Mucosa of descending colon (tissue), 3 donors: Measurements from ENCODE around the gene TMEM266. TPM values are rescaled to one million over a fixed set of nuclear protein-coding genes. Genes with fewer than 3 reads are reported as not detected.

Experiments used
- ATAC-seq: fragments of 200-7000 bp; cut with Tn5 transposase; one replicate; pipeline ENCODE4 v1.9.1; 2020; ENCODE audit warnings: mild to moderate bottlenecking, moderate library complexity
- DNase-seq, 3 donors: peaks; one replicate each; pipeline ENCODE4 v3.0.0-alpha.2; 2020
- H3K36me3 ChIP-seq: fragments of 200-600 bp; one replicate; pipeline ENCODE4 v1.8.0; 2021; ENCODE audit warnings: low read depth, mild to moderate bottlenecking
- H3K4me1 ChIP-seq: fragments of 200-600 bp; one replicate; pipeline ENCODE4 v1.8.0; 2021; ENCODE audit warnings: low read depth, mild to moderate bottlenecking
- H3K4me3 ChIP-seq: fragments of 200-600 bp; one replicate; pipeline ENCODE4 v1.8.0; 2021; ENCODE audit warnings: mild to moderate bottlenecking
- H3K9me3 ChIP-seq: fragments of 200-600 bp; one replicate; pipeline ENCODE4 v1.8.0; 2021; ENCODE audit warnings: mild to moderate bottlenecking
- CTCF ChIP-seq: fragments of 200-600 bp; IDR thresholded peaks from one replicate; pipeline ENCODE4 v1.8.0; 2022; ENCODE audit warnings: antibody characterized with exemption, mild to moderate bottlenecking
- intact Hi-C, 2 donors: fragments of 100-400 bp; cut with DNase I in 1 of 2; cut with micrococcal nuclease in 1 of 2; formaldehyde crosslinking; loops; one replicate each; pipeline versions ENCODE4 v1.11.0 to v1.11.1; 2022; cut with DNase I, micrococcal nuclease
- total RNA-seq, 3 donors: library from RNA; stranded (reverse); fragmentation: NEBNext Ultra II Directional in 2 of 3; extraction: Animal tissue kit (Norgen Biotek cat#: 25700) in 2 of 3; gene quantifications; one replicate each; pipeline versions ENCODE4 v1.2.1 to v1.2.4, GENCODE V29; 2021 to 2023
- donor health status: DM: no; HTN: no; CAD: no; lungs with moderate emphysema.
- donor health status: DM: no; HTN: no; CAD: no.
- donor health status: DM: no; HTN: yes; CAD: no.

TMEM266 gene
- total RNA-seq, 3 donors from 2014 or later: 0.12 to 0.16 (median 0.14) TPM

GRCh38 chr15:76056931-76057330 is 2.9 kb upstream of the TMEM266 start:
- TF ChIP-seq CTCF: no peak
- H3K4me3 ChIP-seq: no peak overlapping the region
- no peaks in the 10 kb centered on the region for H3K4me1 ChIP-seq
- no peaks in the 10 kb centered on the region for H3K9me3 ChIP-seq
- no peaks in the 10 kb centered on the region for H3K36me3 ChIP-seq
- DNase-seq (no peak), ATAC-seq (no peak)
- intact Hi-C loops: loop anchor here in 1 of 2 donors (5.0 kb wide), 1 partner anchor 80 kb away; no protein-coding TSS in a partner anchor

GRCh38 chr15:76057332-76058000 is 2.3 kb upstream of the TMEM266 start:
- Histone ChIP-seq H3K4me1 (no peaks in the 10 kb centered on the region), H3K36me3 (no peaks in the 10 kb centered on the region), H3K9me3 (no peaks in the 10 kb centered on the region), H3K4me3 (no peak overlapping the region)
- ATAC-seq (peak; percentile 42), DNase-seq (peak in 1 of 3 donors; percentile 71)
- TF ChIP-seq CTCF: peak; percentile 11
- intact Hi-C loops: loop anchor here in 1 of 2 donors (5.0 kb wide), 1 partner anchor 80 kb away; no protein-coding TSS in a partner anchor

- H3K36me3 ChIP-seq: no peaks in the 10 kb centered on the region
- intact Hi-C loops: loop anchor here in 1 of 2 donors (5.0 kb wide), 1 partner anchor 78 kb away; no protein-coding TSS in a partner anchor
- TF ChIP-seq CTCF: no peak
- no peaks in the 10 kb centered on the region for H3K4me1 ChIP-seq
- no peak overlapping the region for H3K4me3 ChIP-seq
- peak in 1 of 3 donors; percentile 14 for DNase-seq
- ATAC-seq: peak; percentile 24
- H3K9me3 ChIP-seq: no peaks in the 10 kb centered on the region
Observed at GRCh38 chr15:76058714-76059319, 968 bp upstream of the TMEM266 start.

- no peak for TF ChIP-seq CTCF
- H3K4me3 ChIP-seq: no peak overlapping the region
- DNase-seq (no peak), ATAC-seq (peak; percentile 8)
- H3K36me3 ChIP-seq: no peaks in the 10 kb centered on the region
- no peaks in the 10 kb centered on the region for H3K9me3 ChIP-seq
- H3K4me1 ChIP-seq: no peaks in the 10 kb centered on the region
- intact Hi-C loops: loop anchor here in 1 of 2 donors (10.0 kb wide), 1 partner anchor 74 kb away; no protein-coding TSS in a partner anchor
Observed at GRCh38 chr15:76060118-76060989, 569 bp downstream of the TMEM266 start.

- no peak for TF ChIP-seq CTCF
- no peaks in the 10 kb centered on the region for H3K9me3 ChIP-seq
- H3K36me3 ChIP-seq: no peaks in the 10 kb centered on the region
- intact Hi-C loops: loop anchor here in 1 of 2 donors (10.0 kb wide), 1 partner anchor 73 kb away; no protein-coding TSS in a partner anchor
- H3K4me3 ChIP-seq: no peak overlapping the region
- DNase-seq (no peak), ATAC-seq (no peak)
- no peaks in the 10 kb centered on the region for H3K4me1 ChIP-seq
Observed at GRCh38 chr15:76061700-76062099, 1.9 kb downstream of the TMEM266 start.
